SK-N-SH (cell line): ENCODE measurements around the gene DOC2A.

ENCODE experiments used
- CTCF ChIP-seq: fragments of 200-600 bp; sonication (generic); IDR thresholded peaks from 2 replicates; pipeline ENCODE4 v1.6.1; 2017; ENCODE audit warnings: antibody characterized with exemption, mild to moderate bottlenecking, moderate library complexity
- MAX ChIP-seq: IDR thresholded peaks from 2 replicates; pipeline ENCODE4 v1.4.0; 2012; ENCODE audit warnings: low read depth
- NFIC ChIP-seq: IDR thresholded peaks from 2 replicates; pipeline ENCODE4 v1.4.0; 2012; ENCODE audit warnings: borderline replicate concordance
- POLR2AphosphoS5 ChIP-seq: IDR thresholded peaks from 2 replicates; pipeline ENCODE4 v1.6.1; 2012; ENCODE audit warnings: low read depth, low read length
- RCOR1 ChIP-seq: fragments of 150-350 bp; IDR thresholded peaks from 2 replicates; pipeline ENCODE4 v1.6.1; 2017; ENCODE audit warnings: antibody characterized with exemption, low read length
- USF2 ChIP-seq: fragments of 150-350 bp; IDR thresholded peaks from 2 replicates; pipeline ENCODE4 v1.6.1; 2017; ENCODE audit warnings: antibody characterized with exemption, low read length, low read depth, borderline replicate concordance
- TF ChIP-seq, protein P1 (sequence below): IDR thresholded peaks from 2 replicates; pipeline ENCODE4 v1.6.1; 2012; ENCODE audit warnings: mild to moderate bottlenecking, low read depth, low read length, moderate library complexity

GRCh38 chr16:30040221-30040620, 29.4 kb upstream of the DOC2A start:
- no peak for TF ChIP-seq CTCF
- no peak for TF ChIP-seq NFIC
- TF ChIP-seq, protein P1, sequence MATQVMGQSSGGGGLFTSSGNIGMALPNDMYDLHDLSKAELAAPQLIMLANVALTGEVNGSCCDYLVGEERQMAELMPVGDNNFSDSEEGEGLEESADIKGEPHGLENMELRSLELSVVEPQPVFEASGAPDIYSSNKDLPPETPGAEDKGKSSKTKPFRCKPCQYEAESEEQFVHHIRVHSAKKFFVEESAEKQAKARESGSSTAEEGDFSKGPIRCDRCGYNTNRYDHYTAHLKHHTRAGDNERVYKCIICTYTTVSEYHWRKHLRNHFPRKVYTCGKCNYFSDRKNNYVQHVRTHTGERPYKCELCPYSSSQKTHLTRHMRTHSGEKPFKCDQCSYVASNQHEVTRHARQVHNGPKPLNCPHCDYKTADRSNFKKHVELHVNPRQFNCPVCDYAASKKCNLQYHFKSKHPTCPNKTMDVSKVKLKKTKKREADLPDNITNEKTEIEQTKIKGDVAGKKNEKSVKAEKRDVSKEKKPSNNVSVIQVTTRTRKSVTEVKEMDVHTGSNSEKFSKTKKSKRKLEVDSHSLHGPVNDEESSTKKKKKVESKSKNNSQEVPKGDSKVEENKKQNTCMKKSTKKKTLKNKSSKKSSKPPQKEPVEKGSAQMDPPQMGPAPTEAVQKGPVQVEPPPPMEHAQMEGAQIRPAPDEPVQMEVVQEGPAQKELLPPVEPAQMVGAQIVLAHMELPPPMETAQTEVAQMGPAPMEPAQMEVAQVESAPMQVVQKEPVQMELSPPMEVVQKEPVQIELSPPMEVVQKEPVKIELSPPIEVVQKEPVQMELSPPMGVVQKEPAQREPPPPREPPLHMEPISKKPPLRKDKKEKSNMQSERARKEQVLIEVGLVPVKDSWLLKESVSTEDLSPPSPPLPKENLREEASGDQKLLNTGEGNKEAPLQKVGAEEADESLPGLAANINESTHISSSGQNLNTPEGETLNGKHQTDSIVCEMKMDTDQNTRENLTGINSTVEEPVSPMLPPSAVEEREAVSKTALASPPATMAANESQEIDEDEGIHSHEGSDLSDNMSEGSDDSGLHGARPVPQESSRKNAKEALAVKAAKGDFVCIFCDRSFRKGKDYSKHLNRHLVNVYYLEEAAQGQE = no peak
- TF ChIP-seq MAX = no peak
- TF ChIP-seq POLR2AphosphoS5 = no peak
- no peak for TF ChIP-seq RCOR1
- TF ChIP-seq USF2 = no peak
